ENCODE data around the gene RPS6KA5.

RPS6KA5 gene

DNA sequence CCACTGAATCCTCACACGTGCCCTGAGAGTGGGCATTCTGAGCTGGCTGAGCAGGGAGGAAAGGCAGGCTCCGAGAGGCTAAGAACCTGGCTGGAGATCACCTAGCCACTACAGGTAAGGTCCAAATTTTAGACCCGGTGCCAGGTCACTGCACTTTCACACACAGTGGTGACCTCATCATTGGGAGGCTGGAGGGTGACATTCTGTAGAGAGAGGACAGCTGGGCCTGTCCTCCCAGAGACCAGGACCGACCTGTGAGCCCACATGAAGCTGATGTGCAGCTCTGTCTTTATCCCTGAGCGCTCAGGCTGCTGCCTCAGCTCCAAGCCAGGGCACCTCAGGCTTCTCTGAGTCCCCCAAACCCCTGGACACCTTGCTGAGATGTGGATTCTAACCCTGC is 248.3 kb downstream of the RPS6KA5 start:
- DNase-seq (ENCODE audit: extremely low read depth in 1 of 2, low read depth in 1 of 2) = no peak

DNA sequence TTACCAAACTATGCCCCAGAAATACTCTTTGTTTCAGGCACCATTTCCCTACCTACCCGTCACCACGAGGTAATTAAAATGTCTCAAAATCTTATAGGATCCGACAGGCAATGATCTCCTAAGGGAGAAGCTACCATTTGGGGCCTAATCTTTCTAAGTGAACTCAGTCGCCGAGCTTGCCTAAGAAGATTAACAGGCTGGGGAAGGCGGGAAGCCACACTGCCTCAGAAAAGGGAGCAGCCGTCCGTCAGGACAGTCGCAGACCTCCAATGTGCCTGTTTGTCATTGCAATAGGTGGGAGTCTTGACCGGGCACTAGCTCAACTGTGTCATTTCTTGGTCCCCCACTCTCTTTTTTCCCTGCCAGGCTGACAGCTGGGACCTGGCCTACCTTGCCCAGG is 248.8 kb downstream of the RPS6KA5 start:
- no peak for DNase-seq (ENCODE audit: extremely low read depth in 1 of 2, low read depth in 1 of 2)

DNA sequence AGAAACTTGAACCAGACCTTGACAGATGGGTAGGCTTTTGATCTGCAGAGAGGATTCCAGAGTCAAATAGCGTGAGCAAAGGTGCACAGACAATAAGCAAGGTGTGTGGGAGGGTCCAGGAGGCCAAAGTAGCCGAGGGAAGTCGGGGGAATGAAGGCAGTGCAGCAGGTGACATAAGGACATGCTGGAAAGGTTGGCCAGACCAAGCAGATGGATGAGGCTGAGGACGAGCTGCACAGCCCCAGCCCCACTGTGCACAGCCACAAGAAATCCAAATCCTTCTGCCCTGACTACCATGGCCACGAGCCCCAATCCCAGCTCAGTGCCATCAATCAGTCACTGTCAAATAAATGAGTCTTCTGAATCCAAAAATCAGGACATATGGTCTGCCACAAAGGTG is 249.6 kb downstream of the RPS6KA5 start:
- no peak for DNase-seq (ENCODE audit: extremely low read depth in 1 of 2, low read depth in 1 of 2)

DNA sequence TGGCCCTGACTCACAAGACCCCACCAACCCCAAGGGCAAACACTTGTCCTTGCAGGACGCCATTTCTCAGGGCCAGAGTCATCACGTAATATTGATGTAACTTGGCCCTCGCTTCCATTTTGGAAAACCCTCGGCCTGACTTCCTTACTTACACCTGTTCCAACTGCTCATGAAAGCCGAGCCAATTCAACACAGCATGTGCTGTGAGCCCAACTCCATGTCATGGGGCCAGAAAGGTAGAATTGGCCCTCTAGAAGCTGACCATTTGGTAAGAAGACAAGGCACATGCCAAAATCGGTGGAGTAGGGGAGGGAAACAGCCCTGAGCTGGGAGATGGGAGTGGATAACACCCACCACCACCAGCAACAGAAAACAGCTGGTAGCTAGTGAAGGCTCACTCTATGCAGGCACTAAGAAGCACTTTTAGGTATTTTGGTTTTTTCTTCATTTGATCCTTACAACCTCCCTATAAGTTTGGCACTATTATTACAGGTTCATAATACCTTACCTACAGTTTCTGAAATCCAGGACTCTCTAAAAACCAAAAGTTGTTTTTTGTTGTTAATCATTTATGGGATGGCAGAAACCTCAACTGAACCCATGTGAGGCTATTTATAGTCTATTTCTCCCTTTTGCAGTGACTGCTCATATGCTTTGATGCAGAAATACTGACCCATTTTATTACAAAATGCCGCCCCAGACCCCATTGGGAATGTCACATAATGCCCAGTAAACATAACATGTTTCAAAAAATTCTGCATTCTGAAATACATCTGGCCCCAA is 250.7 kb downstream of the RPS6KA5 start:
- no peak for DNase-seq (ENCODE audit: extremely low read depth in 1 of 2, low read depth in 1 of 2)

DNA sequence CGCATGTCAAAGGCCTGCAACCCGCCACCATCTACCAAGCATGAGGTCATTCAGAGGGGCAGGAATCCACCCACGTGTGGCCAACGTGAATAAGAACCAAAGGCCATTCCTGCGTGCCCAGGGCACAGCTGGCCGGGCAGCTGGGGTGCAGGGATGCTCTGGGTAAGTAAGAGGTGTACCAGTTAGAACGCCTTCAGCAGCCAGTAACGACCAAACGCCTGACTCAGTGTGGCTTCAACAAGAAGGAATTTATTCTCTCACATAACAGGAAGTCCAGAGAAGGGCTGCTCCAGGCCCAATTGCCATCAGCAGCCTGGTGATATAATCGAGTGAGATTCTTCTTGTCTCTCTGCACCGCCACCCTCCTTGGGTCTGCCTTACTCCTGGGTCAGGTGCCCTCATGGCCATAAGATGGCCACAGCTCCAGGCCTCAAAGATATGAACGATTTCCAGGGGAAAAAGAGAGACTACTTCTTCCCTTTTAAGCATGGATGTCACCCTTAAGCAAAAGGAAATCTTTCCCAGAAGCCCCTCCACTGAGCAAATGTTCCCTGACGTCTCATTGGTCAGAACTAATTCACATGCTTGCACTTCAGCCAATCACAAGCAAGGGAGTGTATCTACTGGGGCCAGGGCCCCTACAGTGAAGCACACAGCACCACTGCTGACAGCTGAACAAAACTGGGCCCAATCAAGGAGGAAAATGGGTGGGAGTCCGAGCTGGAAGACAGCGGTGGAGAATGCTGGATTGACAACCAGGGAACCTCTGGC is 251.5 kb downstream of the RPS6KA5 start:
- no peak for DNase-seq (ENCODE audit: extremely low read depth in 1 of 2, low read depth in 1 of 2)

DNA sequence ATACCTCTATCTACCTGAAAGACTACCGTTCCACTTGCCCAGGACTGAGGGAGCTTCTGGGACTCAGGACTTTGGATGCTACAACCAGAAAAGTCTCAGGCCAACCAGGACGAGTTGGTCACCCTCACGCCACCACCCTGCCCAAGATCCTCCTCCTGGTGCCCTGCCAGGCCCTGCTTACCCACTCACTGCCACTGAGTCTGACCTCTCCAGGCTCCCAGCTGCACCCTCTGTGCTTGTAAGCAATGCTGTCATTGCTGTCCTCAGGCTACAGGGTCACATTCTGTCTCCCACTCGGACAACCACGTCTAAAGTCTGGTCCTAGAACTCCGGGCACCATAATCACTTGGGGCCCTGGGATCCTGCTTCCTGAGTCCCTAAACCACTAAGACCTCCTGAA is 253.4 kb downstream of the RPS6KA5 start:
- DNase-seq (ENCODE audit: extremely low read depth in 1 of 2, low read depth in 1 of 2) = no peak

DNA sequence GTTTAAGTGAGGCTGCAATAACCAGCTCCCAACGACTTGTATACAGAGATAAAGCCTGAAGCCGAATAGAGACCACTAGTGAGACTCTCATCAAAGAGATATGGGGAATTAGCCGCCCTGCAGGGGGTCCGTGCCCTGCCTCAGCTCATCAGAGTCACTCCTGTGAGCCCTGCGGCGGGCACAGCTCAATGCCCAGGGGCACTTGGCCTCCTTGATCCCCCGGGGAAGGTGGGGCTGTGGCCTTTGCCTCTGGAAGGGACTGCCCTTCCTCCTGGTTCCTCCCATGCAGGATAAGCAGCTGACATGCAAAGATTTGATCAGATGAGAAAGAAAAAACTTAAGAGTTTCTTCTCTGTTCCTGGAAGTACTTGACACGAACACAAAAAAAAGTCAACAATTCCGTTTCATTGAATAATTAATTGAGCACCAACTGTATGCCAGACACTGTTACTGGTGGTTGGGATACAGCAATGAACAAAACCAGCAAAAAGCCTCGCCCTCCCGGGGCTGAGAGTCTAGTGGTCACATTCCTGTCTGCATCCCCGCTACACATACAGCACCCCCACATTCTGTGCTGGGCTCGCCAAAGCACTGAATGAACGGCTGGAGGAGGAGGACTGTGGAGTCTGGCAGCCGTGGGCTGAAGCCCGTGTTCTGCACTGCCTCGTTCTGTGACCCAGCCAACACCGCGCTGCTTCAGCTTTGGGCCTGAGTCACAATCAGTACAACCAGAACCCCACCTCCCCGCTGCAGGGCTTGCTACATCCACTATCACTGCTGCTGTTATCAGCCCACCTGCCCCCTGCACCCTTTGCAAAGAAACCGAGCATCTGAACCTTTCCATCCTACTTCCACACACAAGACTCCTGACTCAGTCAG is 254.5 kb downstream of the RPS6KA5 start:
- no peak for DNase-seq (ENCODE audit: extremely low read depth in 1 of 2, low read depth in 1 of 2)

DNA sequence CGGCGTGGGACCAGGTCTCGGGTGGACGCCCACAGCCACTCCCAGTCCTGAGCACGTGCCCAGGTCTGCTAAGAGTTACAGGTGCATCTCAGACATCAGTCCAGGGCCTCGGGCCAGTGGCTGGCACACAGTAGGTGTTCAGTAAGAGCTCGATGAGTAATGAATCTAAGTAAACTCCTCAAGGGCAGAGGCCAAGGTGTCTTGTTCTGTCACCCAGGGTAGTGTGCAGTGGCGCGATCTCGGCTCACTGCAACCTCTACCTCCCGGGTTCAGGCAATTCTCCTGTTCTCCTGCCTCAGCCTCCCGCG is 255.4 kb downstream of the RPS6KA5 start:
- no peak for DNase-seq (ENCODE audit: extremely low read depth in 1 of 2, low read depth in 1 of 2)

DNA sequence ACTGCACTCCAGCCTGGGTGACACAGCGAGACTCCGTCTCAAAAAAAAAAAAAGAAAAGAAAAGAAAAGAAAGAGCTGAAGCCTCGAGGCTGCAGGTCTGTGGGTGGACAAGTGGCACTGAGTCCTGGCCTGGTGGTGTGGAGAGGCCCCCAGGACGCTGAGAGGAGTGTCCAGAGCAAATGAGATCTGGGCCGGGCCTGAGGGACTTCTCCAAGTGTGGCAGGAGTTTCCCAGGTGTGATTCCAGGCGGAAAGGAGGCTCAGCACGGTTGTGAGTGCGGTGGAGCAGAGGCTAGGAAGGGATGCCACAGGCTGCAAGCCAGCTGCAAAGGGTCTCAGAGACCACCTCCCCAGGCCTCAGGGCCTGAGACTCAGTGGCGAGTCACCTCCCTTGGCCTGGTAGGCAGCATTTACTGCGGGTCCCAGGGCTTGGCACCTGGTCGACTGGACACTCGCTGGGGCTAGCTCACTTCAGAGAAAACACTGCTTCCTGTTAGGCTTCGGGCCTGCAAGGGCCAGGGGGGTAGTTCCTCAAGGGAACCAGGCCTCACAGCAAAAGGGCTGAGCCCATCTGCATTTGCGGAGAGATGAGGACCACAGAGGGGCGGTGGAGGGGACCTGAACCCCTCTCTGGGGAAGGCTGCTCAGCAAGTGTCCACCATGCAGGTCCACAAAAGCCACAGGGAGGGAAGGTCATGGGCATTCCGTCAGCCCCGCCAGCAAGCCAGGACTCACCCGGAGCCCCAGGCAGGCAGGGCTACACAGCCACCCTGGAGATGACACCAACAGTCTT is 256.0 kb downstream of the RPS6KA5 start:
- no peak for DNase-seq (ENCODE audit: extremely low read depth in 1 of 2, low read depth in 1 of 2)

DNA sequence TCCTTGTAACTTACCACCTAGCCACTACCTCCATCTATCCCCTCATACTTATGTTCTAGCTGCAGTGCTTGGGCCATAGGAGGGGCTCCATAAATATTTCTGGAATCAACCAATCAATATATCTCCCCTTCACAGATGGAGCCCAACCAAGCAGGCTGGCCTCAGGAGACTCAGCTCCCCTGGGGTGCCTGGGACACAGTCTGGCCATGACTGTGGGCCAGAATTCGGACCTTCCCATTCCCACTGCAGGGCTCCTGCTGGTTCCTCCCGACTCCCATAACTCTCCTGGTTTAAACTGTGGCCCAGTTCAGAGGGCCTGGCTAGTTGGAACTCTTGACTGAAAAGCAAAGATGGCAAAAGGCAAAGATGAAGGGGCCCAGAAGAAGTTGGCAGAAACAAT is 257.2 kb downstream of the RPS6KA5 start:
- no peak for DNase-seq (ENCODE audit: extremely low read depth in 1 of 2, low read depth in 1 of 2)

DNA sequence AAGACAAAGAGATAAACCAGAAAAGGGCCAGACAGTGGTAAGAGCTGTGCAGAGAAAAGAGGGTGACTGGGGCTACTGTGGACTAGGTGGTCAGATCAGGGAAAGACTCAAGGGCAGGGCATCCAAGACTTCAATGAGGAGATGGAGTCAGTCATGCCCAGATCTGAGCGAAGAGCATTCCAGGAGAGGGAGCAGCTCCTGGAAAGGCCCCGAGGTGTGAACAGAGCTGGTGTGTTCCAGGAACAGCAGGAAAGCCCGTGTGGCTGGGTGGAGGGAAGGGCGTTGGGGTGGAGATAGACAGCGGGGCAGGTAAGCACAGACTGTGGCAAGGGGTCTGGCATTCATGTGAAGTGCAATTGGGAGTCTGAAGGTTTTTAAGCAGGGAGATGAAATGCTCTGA is 261.0 kb downstream of the RPS6KA5 start:
- DNase-seq (ENCODE audit: extremely low read depth in 1 of 2, low read depth in 1 of 2) = no peak

DNA sequence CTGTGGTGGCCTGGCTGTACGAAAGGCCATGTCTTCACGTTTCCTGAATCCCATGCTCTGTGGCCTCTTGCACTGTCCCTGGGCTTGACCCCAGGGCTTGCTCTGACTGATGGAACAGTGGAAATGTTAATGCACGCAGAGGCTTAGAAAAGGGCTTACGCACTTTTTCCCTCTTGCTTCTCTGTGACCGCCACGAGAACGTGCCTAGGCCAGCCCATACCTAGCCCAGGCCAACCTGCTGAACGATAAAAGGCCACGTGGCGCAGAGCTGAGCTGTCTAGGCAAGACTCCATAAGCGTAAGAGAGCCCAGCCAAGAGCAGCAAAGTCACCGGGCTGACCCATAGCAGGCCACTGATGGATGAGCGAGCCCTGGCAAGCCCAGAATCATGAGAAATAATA is 262.5 kb downstream of the RPS6KA5 start:
- DNase-seq (ENCODE audit: extremely low read depth in 1 of 2, low read depth in 1 of 2) = no peak
